Kidney epithelial cell (primary cell): ENCODE results near the gene KIF3C. TPM values are rescaled to one million over a fixed set of nuclear protein-coding genes. Genes with fewer than 3 reads are reported as not detected.
"Not testable (repeated sequence)": the region's sequence is repeated elsewhere in the genome, so short reads cannot be mapped to it uniquely, and the experiment has no call there.

ENCODE experiments used
- DNase-seq: peaks from one replicate; pipeline ENCODE4 v3.0.0-alpha.2; 2010; ENCODE audit warnings: low read depth
- H3K27me3 ChIP-seq: 2 replicates; pipeline ENCODE4 v1.6.0; 2011; ENCODE audit warnings: low read length; ENCODE audit not compliant: control insufficient read depth, insufficient read depth
- H3K36me3 ChIP-seq: 2 replicates; pipeline ENCODE4 v1.5.1; 2011; ENCODE audit warnings: low read length; ENCODE audit not compliant: control insufficient read depth, insufficient read depth
- H3K4me3 ChIP-seq: 2 replicates; pipeline ENCODE4 v1.5.1; 2011; ENCODE audit warnings: low read depth, mild to moderate bottlenecking, control low read depth, low read length
- CTCF ChIP-seq: IDR thresholded peaks from 2 replicates; pipeline ENCODE4 v1.5.1; 2011; ENCODE audit warnings: mild to moderate bottlenecking, moderate library complexity, low read length, control low read depth, inconsistent platforms; ENCODE audit not compliant: insufficient read depth, poor library complexity, severe bottlenecking
- total RNA-seq: library from RNA; depleted of rRNA; stranded (reverse); fragments of >200 nt; gene quantifications from 2 replicates; pipeline ENCODE4 v1.2.3, GENCODE V29; 2015

Gene KIF3C
- total RNA-seq, 1 donor from 2014 or later: 58.3 TPM

DNA sequence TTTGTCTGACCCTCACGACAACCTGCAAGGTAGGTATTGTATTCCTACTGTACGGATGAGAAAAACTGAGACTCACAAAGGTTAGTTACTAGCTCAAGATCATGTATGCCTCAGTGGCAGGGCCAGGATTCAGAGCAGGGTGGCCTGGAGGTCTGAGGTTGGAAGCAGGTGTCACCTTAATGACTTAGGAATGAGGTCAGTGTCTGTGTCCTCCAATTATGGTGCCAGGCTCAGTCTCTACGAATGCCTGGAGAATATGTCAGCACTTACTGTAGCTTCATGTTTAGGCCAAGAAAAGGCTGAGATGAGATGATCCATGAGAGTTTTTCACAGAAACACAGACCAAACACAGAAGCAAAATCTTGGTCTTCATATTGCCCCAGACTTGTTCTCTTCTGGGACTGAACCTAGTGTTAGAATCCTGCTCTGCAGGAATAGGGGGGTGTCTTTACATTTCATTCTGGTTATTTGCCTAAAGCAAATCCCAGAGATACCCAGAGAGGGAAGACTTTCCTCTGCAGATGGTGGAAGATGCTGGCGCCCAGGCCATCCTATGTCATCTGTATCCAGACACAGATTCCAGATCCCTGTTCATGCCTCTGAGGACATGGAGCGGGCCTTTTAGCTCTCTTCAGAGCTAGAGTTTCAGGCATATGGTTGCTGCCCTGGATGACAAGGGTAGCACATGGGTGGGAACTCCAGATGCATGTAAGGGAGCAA lies 35.3 kb upstream of the KIF3C start:
- no peak for TF ChIP-seq CTCF
- H3K27me3 ChIP-seq: no peaks in the 10 kb centered on the region
- H3K4me3 ChIP-seq: no peak overlapping the region
- no peaks in the 10 kb centered on the region for H3K36me3 ChIP-seq
- no peak for DNase-seq

DNA sequence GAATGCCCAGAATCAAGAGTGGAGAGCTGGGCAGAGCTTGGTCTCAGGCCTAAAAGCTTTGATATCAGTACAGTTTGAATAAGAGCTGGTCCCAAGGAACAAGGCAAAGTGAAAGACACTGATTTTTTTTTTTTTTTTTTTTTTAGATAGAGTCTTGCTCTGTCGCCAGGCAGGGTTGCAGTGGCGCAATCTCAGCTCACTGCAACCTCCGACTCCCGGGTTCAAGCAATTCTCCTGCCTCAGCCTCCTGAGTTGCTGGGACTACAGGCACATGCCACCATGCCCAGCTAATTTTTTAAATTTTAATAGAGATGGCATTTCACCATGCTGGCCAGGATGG lies 34.4 kb upstream of the KIF3C start:
- H3K36me3 ChIP-seq, DNase-seq, H3K4me3 ChIP-seq, H3K27me3 ChIP-seq: not testable (repeated sequence)

DNA sequence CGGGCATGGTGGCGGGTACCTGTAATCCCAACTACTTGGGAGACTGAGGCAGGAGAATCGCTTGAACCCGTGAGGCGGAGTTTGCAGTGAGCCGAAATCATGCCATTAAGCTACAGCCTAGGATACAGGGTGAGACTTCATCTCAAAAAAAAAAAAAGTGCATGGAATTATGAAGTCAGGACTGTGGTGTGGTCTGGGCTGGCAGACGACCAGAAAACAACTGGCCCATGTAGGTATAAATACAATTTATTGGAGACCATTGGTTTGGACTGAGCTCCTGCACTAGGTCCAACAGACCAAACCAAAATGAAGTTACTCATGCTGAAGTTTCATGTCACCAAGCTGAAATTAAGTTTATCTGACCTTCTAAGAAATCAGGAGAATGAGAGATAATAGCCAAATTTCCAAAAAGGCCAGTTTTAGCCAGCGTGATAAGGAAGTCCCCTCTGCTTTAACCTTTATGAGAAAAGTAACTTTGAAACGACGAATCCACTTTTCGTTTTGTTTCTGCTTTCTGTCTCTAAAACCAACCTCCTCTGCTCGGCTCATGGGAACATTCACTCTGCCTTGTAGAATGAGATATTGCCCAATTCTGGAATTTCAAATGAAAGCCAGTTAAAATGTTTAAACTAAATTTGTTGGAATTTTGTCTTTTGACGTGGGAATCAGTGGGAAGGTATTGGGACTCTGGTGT lies 33.9 kb upstream of the KIF3C start:
- DNase-seq: no peak
- Histone ChIP-seq H3K27me3 (no peaks in the 10 kb centered on the region), H3K4me3 (no peak overlapping the region), H3K36me3 (no peaks in the 10 kb centered on the region)
- no peak for TF ChIP-seq CTCF

GRCh38 chr2:26013668-26014067 lies 31.4 kb upstream of the KIF3C start:
- no peaks in the 10 kb centered on the region for H3K27me3 ChIP-seq
- H3K4me3 ChIP-seq: no peak overlapping the region
- TF ChIP-seq CTCF: no peak
- DNase-seq: no peak
- no peaks in the 10 kb centered on the region for H3K36me3 ChIP-seq

DNA sequence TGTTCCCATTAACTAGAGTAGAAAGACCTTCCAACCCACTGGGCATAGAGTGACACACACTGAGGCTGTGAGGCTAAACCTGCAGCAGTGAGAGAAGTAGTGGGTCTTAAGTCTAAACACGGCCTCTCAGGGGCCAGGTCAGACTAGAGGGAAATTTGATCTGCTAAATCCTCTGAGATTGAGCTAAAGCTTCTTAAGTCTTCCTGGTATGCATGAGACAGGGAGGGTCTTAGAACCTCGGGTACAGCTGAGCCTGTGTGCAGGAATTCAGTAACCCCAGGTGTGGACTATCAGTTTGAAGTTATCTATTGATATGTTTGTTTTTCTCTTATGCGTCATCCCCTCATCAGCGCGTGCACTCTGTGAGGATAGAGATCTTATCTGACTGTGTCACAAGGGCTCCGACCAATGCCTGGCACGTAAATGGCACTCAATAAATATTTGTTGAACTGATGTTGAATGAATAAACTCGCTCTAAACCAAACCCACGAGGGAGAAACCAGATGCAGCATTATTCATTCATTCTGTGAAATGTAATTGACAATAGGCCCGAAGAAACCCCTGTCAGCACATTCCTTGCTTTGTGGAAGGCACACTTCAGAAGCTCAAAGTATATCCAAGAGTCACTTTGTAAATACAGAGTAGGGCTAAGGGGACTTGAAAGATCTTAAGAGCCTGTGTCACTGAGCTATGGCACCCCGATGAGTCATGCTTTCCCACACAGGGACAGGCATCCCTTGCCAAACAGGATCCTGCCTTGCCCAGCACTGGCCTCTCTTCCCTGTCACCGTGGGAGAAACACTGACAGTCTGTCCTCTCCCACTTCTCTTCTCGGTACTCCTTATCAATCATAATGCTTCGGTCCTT lies 29.9 kb upstream of the KIF3C start:
- no peak for TF ChIP-seq CTCF
- Histone ChIP-seq H3K4me3 (no peak overlapping the region), H3K36me3 (no peaks in the 10 kb centered on the region), H3K27me3 (no peaks in the 10 kb centered on the region)
- no peak for DNase-seq

DNA sequence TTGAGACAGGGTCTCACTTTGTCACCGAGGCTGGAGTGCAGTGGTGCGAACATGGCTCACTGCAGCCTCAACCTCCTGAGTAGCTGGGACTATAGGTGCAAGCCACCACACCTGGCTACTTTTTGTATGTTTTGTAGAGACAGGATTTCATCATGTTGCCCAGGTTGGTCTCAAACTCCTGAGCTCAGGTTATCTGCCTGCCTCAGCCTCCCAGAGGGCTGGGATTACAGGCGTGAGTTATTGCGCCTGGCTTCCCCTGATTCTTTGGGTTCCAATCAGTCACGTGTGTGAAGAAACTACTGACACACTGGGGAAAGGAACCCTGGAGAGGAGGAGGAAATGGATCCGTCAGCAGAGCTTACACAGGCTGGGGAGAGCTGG lies 29.3 kb upstream of the KIF3C start:
- H3K4me3 ChIP-seq: no peak overlapping the region
- H3K27me3 ChIP-seq: no peaks in the 10 kb centered on the region
- H3K36me3 ChIP-seq: no peaks in the 10 kb centered on the region
- DNase-seq: no peak
- no peak for TF ChIP-seq CTCF
